NT2/D1 (cell line): Measurements from ENCODE around the gene MTTP.

Experiments used
- YY1 ChIP-seq: IDR thresholded peaks from 2 replicates; pipeline ENCODE4 v1.6.1; 2011; ENCODE audit not compliant: insufficient read length, insufficient read depth
- ZNF274 ChIP-seq: IDR thresholded peaks from 2 replicates; pipeline ENCODE4 v1.6.1; 2011; ENCODE audit warnings: mild to moderate bottlenecking, low read depth, low read length

DNA sequence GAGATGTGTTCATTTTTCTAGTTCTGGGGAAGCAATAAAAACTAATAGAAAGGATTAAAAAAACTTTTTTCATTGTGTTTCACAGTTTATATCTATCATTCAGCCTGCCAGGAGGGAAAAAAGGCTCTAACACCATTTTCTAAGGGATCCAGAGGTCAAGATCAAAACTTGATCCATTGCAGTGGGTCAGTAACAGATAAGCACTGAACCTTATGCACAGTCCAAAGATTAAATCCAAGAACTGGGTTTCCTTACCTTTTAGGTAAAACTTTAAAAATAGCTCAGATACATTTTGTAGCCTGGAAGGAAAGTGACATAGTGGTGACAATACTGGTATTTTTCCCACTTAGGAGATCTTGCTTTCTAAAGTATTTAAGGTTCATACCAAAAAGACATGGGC is 12.7 kb downstream of the MTTP start:
- no peak for TF ChIP-seq ZNF274
- TF ChIP-seq YY1: no peak
